DND-41 (cell line): ENCODE measurements around the gene ASRGL1.

ENCODE experiments used
- ATAC-seq: fragments of 200-7000 bp; cut with Tn5 transposase; 3 replicates; pipeline ENCODE4 v1.9.1; 2021; ENCODE audit warnings: low read depth; ENCODE audit not compliant: insufficient read depth
- DNase-seq: peaks from one replicate; pipeline ENCODE4 v3.0.0-alpha.2; 2020
- H2AFZ ChIP-seq: 2 replicates; pipeline ENCODE4 v1.6.0; 2012; ENCODE audit warnings: low read depth, low read length
- H3K27ac ChIP-seq: 2 replicates; pipeline ENCODE4 v1.5.1; 2012; ENCODE audit warnings: low read length, inconsistent platforms
- H3K27me3 ChIP-seq: fragments of 200-600 bp; sonication (generic); 2 replicates; pipeline ENCODE4 v1.6.0; 2012; ENCODE audit warnings: low read length, mild to moderate bottlenecking, inconsistent platforms; ENCODE audit not compliant: insufficient read depth, poor library complexity
- H3K36me3 ChIP-seq: 2 replicates; pipeline ENCODE4 v1.5.1; 2012; ENCODE audit warnings: low read length, inconsistent platforms; ENCODE audit not compliant: insufficient read depth
- H3K4me1 ChIP-seq: 2 replicates; pipeline ENCODE4 v1.5.1; 2012; ENCODE audit warnings: mild to moderate bottlenecking, low read length; ENCODE audit not compliant: insufficient read depth
- H3K4me2 ChIP-seq: 2 replicates; pipeline ENCODE4 v1.6.0; 2012; ENCODE audit warnings: mild to moderate bottlenecking, moderate library complexity, low read length, inconsistent platforms; ENCODE audit not compliant: insufficient read depth
- H3K4me3 ChIP-seq, 2 experiments: fragments of 200-600 bp in 1 of 2; shearing (Covaris generic) in 1 of 2; 2 replicates each; pipeline ENCODE4 v1.5.1; 2012 to 2016; ENCODE audit warnings: inconsistent platforms in 2 of 2, low read length in 2 of 2, mild to moderate bottlenecking in 2 of 2, low read depth in 1 of 2, moderate library complexity in 1 of 2
- H3K79me2 ChIP-seq: 2 replicates; pipeline ENCODE4 v1.6.0; 2012; ENCODE audit warnings: low read length, inconsistent platforms; ENCODE audit not compliant: insufficient read depth
- H3K9ac ChIP-seq: 2 replicates; pipeline ENCODE4 v1.6.0; 2012; ENCODE audit warnings: low read depth, mild to moderate bottlenecking, inconsistent platforms, low read length, moderate library complexity
- H3K9me3 ChIP-seq: 2 replicates; pipeline ENCODE4 v1.5.1; 2012; ENCODE audit warnings: low read length, moderate library complexity, mild to moderate bottlenecking, inconsistent platforms; ENCODE audit not compliant: insufficient read depth, severe bottlenecking
- H4K20me1 ChIP-seq: 2 replicates; pipeline ENCODE4 v1.6.0; 2012; ENCODE audit warnings: low read length; ENCODE audit not compliant: insufficient read depth
- CTCF ChIP-seq: IDR thresholded peaks from 2 replicates; pipeline ENCODE4 v1.5.1; 2012; ENCODE audit warnings: borderline replicate concordance, low read length, moderate library complexity, mild to moderate bottlenecking; ENCODE audit not compliant: poor library complexity, severe bottlenecking; ENCODE audit errors: extremely low read depth
- EZH2 ChIP-seq: IDR thresholded peaks from 3 replicates; pipeline ENCODE4 v1.6.1; 2012; ENCODE audit warnings: borderline replicate concordance, low read depth, mild to moderate bottlenecking, moderate library complexity, low read length, inconsistent platforms; ENCODE audit not compliant: severe bottlenecking

Gene ASRGL1

GRCh38 chr11:62306227-62306626, 31.0 kb upstream of the ASRGL1 start:
- ATAC-seq (no peak), DNase-seq (no peak)
- Histone ChIP-seq H3K27me3 (no peaks in the 10 kb centered on the region), H4K20me1 (no peaks in the 10 kb centered on the region), H2AFZ (no peak overlapping the region), H3K36me3 (no peaks in the 10 kb centered on the region), H3K4me1 (no peaks in the 10 kb centered on the region), H3K9ac (no peak overlapping the region), H3K4me2 (no peak overlapping the region), H3K79me2 (no peaks in the 10 kb centered on the region), H3K27ac (no peak overlapping the region), H3K4me3 (no peak overlapping the region), H3K9me3 (peaks cover 3% of the 10 kb centered on the region)
- TF ChIP-seq EZH2 = no peak
- TF ChIP-seq CTCF = no peak

DNA sequence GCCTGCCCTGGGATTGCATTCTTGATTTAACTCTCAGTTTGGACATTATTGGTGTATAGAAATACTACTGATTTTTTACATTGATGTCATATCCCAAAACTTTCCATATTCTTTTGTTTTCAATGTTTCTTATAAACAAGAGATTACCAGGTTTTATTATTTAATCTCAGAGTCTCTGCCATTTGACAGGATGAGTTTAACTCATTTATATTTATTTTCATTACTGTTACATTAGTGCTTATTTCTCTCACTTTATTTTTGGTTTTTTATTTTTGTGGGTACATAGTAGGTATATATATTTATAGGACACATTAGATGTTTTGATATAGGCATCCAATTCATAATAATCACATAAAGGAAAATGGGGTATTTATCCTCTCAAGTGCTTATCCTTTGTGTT, 29.3 kb upstream of the ASRGL1 start:
- Histone ChIP-seq H3K4me1 (no peaks in the 10 kb centered on the region), H3K9me3 (peaks cover 3% of the 10 kb centered on the region), H3K27ac (no peak overlapping the region), H3K4me2 (no peak overlapping the region), H3K36me3 (no peaks in the 10 kb centered on the region), H3K27me3 (no peaks in the 10 kb centered on the region), H3K79me2 (no peaks in the 10 kb centered on the region), H2AFZ (no peak overlapping the region), H4K20me1 (no peaks in the 10 kb centered on the region), H3K9ac (no peak overlapping the region), H3K4me3 (no peak overlapping the region)
- TF ChIP-seq EZH2 (no peak), CTCF (no peak)
- ATAC-seq (no peak), DNase-seq (no peak)

DNA sequence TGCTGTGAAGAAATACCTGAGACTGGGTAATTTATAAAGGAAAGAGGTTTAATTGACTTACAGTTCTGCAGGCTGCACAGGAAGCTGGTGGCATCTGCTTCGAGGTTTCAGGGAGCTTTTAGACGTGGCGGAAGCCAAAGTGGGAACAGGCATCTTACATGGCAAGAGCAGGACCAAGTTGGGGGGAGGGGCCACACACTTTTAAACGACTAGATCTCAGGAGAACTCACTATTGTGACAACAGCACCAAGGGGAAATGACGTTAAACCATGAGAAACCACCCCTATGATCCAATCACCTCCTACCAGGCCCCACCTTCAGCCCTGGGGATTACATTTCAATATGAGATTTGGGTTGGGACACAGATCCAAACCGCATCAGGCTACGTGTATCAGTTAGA, 27.3 kb upstream of the ASRGL1 start:
- no peak for ATAC-seq
- Histone ChIP-seq H3K36me3 (no peaks in the 10 kb centered on the region), H3K9me3 (peaks cover 3% of the 10 kb centered on the region), H4K20me1 (no peaks in the 10 kb centered on the region), H3K79me2 (no peaks in the 10 kb centered on the region), H3K27ac (no peak overlapping the region), H3K4me3 (no peak overlapping the region), H3K4me1 (no peaks in the 10 kb centered on the region), H3K27me3 (no peaks in the 10 kb centered on the region), H2AFZ (no peak overlapping the region), H3K9ac (no peak overlapping the region), H3K4me2 (no peak overlapping the region)
- TF ChIP-seq CTCF (no peak), EZH2 (no peak)
- no peak for DNase-seq

DNA sequence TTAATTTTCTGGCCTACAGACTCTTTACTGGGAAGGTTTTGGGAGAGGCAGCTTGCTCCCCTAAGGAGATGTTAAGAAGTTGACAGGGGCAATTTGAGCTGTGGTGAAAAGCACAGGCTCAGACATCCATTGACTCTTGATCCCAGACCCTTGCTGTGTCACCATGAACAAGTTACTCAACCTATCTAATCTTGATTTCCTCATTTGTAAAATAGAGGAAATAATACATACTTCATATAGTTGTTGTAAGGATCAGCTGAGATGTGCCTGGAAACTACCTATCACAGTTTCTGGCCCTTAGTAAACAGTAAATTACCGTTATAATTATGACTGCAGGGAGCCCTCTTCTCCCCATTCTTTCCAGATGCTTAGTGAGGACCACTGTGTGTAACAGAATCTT, 21.8 kb upstream of the ASRGL1 start:
- Histone ChIP-seq H3K9me3 (no peaks in the 10 kb centered on the region), H3K36me3 (no peaks in the 10 kb centered on the region), H3K9ac (no peak overlapping the region), H3K4me1 (no peaks in the 10 kb centered on the region), H4K20me1 (no peaks in the 10 kb centered on the region), H3K4me2 (no peak overlapping the region), H3K27me3 (no peaks in the 10 kb centered on the region), H2AFZ (no peak overlapping the region), H3K4me3 (no peak overlapping the region), H3K27ac (no peak overlapping the region), H3K79me2 (no peaks in the 10 kb centered on the region)
- TF ChIP-seq CTCF = no peak
- ATAC-seq = no peak
- DNase-seq = no peak
